Measurements from ENCODE around the gene TMEM178B.
A peak's percentile ranks its signal among the peaks of the same experiment; 100 is the strongest.
"Not testable (repeated sequence)": the region's sequence is repeated elsewhere in the genome, so short reads cannot be mapped to it uniquely, and the experiment has no call there.

Gene TMEM178B

GRCh38 chr7:141076377-141076776 is 2.5 kb downstream of the TMEM178B start:
- TF ChIP-seq CTCF (IDR thresholded peaks at IDR 0.05; ENCODE audit: low read depth, low read length): no peak

GRCh38 chr7:141079219-141079618 is 5.4 kb downstream of the TMEM178B start:
- TF ChIP-seq CTCF (IDR thresholded peaks at IDR 0.05; ENCODE audit: low read depth, low read length): no peak
- no peak overlapping the region for H3K4me3 ChIP-seq (ENCODE audit: low read depth, low read length)

More at GRCh38 chr7:141076377-141076776, 2.5 kb downstream of the TMEM178B start:
- H3K4me3 ChIP-seq (ENCODE audit: low read depth, low read length): peak overlapping the region; percentile 72

- H3K4me3 ChIP-seq (ENCODE audit: low read depth, low read length): not testable (repeated sequence)
Measured at GRCh38 chr7:141089490-141089889, 15.6 kb downstream of the TMEM178B start.

- no peak for TF ChIP-seq CTCF (IDR thresholded peaks at IDR 0.05; ENCODE audit: low read depth, low read length)
- no peak overlapping the region for H3K4me3 ChIP-seq (ENCODE audit: low read depth, low read length)
Measured at GRCh38 chr7:141094336-141095070, 20.6 kb downstream of the TMEM178B start.

GRCh38 chr7:141097430-141097829 is 23.6 kb downstream of the TMEM178B start:
- no peak overlapping the region for H3K4me3 ChIP-seq (ENCODE audit: low read depth, low read length)
- no peak for TF ChIP-seq CTCF (IDR thresholded peaks at IDR 0.05; ENCODE audit: low read depth, low read length)

- no peak for TF ChIP-seq CTCF (IDR thresholded peaks at IDR 0.05; ENCODE audit: low read depth, low read length)
- no peak overlapping the region for H3K4me3 ChIP-seq (ENCODE audit: low read depth, low read length)
Measured at GRCh38 chr7:141102436-141102835, 28.6 kb downstream of the TMEM178B start.

GRCh38 chr7:141103847-141104429 is 30.1 kb downstream of the TMEM178B start:
- H3K4me3 ChIP-seq (ENCODE audit: low read depth, low read length): no peak overlapping the region
- TF ChIP-seq CTCF (IDR thresholded peaks at IDR 0.05; ENCODE audit: low read depth, low read length): no peak
